Fibroblast of villous mesenchyme (primary cell): ENCODE measurements around the gene FOXP3. TPM values are rescaled to one million over a fixed set of nuclear protein-coding genes. Genes with fewer than 3 reads are reported as not detected.
A peak's percentile ranks its signal among the peaks of the same experiment; 100 is the strongest.
"Not testable (repeated sequence)": the region's sequence is repeated elsewhere in the genome, so short reads cannot be mapped to it uniquely, and the experiment has no call there.

Experiments
- DNase-seq: peaks from one replicate; pipeline ENCODE4 v3.0.0-alpha.2; 2010; ENCODE audit warnings: low read depth
- H3K4me3 ChIP-seq: 2 replicates; pipeline ENCODE4 v1.5.1; 2011; ENCODE audit warnings: low read depth, mild to moderate bottlenecking, low read length
- total RNA-seq: library from RNA; depleted of rRNA; stranded (reverse); fragments of >200 nt; gene quantifications from 2 replicates; pipeline ENCODE4 v1.2.3, GENCODE V29; 2012
- TF ChIP-seq, protein P1 (sequence below): IDR thresholded peaks from 2 replicates; pipeline ENCODE4 v1.5.1; 2012; ENCODE audit warnings: low read depth, mild to moderate bottlenecking, low read length; ENCODE audit not compliant: insufficient read depth

FOXP3 gene
- total RNA-seq, 1 donor, result under 0.01 TPM

DNA sequence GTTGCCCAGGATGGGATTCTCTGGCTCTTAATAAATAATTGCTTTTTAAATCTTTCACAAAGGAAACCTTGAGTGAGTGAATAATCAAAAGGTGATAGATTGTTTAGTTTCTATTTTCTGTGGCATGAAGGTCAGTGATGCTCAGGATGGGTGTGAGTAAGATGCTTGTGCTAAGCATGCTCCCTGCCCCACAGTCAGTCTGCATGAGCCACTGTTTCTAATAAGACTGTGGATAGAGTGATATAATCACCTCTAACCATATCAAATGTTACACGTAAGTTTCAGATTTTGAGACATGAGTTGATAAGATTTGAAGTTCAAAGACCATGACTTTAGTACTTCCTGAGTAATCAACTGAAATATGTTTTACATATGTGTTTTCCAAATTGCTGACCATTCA, 36.2 kb upstream of the FOXP3 start:
- DNase-seq, result no peak
- TF ChIP-seq, protein P1, sequence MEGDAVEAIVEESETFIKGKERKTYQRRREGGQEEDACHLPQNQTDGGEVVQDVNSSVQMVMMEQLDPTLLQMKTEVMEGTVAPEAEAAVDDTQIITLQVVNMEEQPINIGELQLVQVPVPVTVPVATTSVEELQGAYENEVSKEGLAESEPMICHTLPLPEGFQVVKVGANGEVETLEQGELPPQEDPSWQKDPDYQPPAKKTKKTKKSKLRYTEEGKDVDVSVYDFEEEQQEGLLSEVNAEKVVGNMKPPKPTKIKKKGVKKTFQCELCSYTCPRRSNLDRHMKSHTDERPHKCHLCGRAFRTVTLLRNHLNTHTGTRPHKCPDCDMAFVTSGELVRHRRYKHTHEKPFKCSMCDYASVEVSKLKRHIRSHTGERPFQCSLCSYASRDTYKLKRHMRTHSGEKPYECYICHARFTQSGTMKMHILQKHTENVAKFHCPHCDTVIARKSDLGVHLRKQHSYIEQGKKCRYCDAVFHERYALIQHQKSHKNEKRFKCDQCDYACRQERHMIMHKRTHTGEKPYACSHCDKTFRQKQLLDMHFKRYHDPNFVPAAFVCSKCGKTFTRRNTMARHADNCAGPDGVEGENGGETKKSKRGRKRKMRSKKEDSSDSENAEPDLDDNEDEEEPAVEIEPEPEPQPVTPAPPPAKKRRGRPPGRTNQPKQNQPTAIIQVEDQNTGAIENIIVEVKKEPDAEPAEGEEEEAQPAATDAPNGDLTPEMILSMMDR, result no peak

DNA sequence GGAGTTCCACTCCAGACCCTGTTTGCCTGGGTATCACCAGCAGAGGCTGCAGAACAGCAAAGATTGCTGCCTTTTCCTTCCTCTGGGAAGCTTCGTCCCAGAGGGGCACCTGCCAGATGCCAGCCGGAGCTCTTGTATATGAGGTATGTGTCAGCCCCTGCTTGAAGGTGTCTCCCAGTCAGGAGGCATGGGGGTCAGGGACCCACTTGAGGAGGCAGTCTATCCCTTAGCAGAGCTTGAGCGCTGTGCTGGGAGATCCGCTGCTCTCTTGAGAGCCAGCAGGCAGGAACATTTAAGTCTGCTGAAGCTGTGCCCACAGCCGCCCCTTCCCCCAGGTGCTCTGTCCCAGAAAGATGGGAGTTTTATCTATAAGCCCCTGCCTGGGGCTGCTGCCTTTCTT, 34.8 kb upstream of the FOXP3 start:
- H3K4me3 ChIP-seq, DNase-seq: not testable (repeated sequence)

More for the DNA sequence above, 36.2 kb upstream of the FOXP3 start:
- H3K4me3 ChIP-seq, result no peak overlapping the region

DNA sequence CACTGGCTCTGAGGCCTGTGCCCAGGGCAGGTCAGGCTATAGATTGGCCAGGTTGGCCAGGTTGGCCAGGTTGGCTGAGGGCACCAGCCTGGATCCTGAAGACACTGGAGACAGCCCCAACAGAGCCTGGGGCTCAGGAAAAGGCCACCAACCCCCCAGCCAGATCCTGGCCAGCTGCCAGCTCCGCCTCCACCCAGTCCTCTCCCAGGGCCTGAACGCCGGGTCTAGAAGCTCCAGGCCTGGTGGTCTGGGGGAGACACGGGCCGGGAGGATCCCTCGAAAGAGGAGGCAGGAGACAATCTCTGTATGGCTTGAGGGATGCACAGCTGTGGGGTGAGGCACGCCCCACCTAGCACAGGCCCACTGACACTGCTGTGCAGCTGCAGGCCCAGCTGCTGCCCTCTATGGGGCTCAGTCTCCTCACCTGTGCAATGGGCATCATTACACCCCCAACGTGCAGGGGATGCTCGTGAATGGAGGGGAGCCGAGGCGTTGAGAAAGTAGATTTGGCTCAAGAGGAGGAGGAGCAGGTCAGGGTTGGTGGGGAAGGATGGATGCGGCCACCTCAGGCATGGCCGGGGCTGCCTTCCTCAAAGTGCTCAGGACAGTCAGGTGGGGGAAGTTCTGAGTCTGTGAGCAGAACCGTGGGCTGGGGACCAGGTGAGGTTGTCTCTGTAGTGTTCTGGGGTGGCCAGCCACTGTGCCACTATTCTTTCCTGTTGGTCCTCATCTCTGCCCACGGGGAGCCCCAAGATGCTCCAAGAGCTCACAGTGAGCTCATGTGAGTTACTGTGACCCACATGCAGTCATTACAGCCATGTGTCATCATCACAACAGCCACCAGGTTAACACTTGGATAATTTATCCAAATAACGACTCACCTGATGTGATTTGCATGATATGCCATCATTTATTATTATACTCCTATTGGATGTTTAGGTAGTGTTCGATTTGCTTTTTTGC, 28.2 kb upstream of the FOXP3 start:
- no peak overlapping the region for H3K4me3 ChIP-seq
- DNase-seq, result no peak
- TF ChIP-seq, protein P1, result no peak

DNA sequence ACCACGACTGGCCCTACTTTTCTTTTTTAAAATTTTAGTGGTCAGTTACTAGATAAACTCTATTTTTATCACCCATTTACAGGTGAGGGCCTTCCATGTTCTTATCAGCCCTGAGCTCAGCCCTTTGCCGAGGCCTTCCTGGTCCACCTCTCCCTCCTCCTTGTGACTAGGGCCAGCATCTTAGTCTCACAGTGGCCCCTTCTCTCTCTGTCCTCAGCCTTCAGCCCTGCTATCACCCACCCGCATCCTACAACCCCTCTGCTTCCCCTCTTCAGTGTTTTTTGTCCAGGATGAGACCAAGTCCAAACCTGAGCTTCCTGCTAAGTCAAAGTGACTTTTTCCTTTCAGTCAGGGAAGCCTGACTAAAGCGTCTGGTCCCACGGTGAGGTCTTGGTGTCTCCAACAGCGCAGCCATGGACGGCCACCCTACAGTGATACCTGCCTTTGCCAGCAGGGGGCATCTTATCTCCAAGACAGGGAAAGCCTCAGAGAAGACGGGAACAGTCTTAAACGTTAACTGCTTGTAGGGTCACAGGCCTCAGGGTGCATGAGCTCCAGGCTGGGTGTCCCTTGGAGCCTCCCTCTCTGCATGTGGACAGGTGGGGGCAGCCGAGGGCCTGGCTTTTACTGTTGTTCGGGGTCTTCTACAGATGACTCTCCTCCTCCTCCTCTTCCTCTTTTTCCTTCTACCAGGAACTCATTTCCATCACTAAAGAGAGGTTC, 27.3 kb upstream of the FOXP3 start:
- TF ChIP-seq, protein P1, result peak; percentile 51
- DNase-seq, result peak; percentile 52
- no peak overlapping the region for H3K4me3 ChIP-seq

DNA sequence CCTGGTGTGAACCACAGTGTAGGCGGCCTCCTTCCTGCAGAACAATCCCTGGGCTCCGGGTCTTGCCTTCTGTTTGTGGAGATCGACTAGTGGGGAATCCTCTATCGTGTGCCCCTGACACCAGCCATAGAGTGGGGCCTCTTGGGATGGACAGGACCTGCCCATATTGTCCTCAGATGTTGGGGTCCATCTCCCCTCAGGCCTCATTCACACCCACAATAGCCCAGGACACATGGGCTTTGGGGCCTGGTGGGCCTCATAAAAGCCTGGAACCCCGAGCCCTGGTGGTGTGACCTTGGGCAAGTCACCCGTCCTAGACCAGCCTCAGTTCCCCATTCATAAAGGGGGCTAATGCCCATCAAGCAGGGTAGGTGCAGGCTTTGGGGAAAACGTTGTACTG, 25.7 kb upstream of the FOXP3 start:
- TF ChIP-seq, protein P1, result no peak
- no peak overlapping the region for H3K4me3 ChIP-seq
- DNase-seq, result no peak

DNA sequence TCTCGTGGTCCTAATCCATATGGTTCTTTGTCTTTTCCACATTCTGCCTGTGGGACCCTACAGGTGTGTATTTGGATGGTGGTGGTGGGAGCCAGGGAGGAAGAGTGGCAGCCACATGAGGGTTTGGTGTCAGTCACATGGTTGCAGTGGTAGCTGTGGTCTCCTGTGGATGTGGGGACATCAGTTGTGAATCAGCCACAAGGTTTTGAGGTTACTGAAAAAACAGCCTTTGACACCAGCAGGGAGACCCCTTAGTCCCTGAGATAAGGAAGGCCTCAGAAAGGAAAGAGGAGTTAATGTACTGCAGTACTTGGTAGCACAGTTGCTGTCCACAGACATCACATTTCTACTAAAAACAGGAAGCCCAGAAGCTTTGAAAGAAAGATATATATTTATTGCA, 23.2 kb upstream of the FOXP3 start:
- TF ChIP-seq, protein P1, result no peak

DNA sequence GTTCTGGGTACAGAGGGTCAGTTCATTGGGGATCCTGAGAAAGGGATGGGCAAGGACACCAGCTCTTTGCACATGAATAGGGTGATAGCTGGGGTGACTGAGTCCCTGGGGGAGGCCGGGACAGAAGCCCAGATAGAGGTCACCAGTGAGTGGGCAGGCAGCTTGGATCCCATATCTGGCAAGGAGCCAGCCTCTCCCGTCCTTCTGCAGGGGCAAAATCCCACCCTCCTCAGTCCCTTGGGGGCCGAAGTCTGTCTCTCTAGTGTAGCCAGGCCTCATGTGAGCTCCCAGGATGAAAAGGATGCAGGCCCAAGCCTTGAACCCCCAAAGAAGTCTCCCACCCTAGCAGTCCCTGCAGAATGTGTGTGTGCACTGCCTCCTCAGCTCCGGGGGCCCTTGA, 22.1 kb upstream of the FOXP3 start:
- TF ChIP-seq, protein P1, result no peak
- DNase-seq, result no peak
- no peak overlapping the region for H3K4me3 ChIP-seq

More for the DNA sequence above, 23.2 kb upstream of the FOXP3 start:
- H3K4me3 ChIP-seq, result no peak overlapping the region
- DNase-seq, result no peak
